B cell (primary cell): ENCODE data around the gene SMC1A. TPM values are rescaled to one million over a fixed set of nuclear protein-coding genes. Genes with fewer than 3 reads are reported as not detected.

Experiments
- ATAC-seq: fragments of 200-7000 bp; cut with Tn5 transposase; one replicate; pipeline ENCODE4 v1.10.0; 2021; ENCODE audit warnings: low read depth, mild to moderate bottlenecking, moderate number of reproducible peaks, moderate library complexity
- CTCF ChIA-PET: fragments of 350-600 bp; sonication (Branson Sonifier 250); formaldehyde crosslinking; loops from one replicate; lab custom pipeline; 2021; ENCODE audit warnings: antibody characterized with exemption, inconsistent platforms; lab: Charles Lee
- POLR2A ChIA-PET: fragments of 350-600 bp; sonication (Branson Sonifier 250); formaldehyde crosslinking; loops from one replicate; lab custom pipeline; 2021; ENCODE audit warnings: antibody characterized with exemption; lab: Charles Lee
- DNase-seq: peaks from one replicate; pipeline ENCODE4 v3.0.0; 2013
- H2AFZ ChIP-seq: 2 replicates; pipeline ENCODE4 v1.6.1; 2012; ENCODE audit warnings: mild to moderate bottlenecking, low read depth, low read length; ENCODE audit not compliant: insufficient read depth, poor library complexity, severe bottlenecking
- H3K27ac ChIP-seq, 2 donors: 1 replicate in 1 of 2; 2 replicates in 1 of 2; pipeline ENCODE4 v1.5.1; 2012 to 2013; ENCODE audit warnings: low read length in 2 of 2, mild to moderate bottlenecking in 2 of 2, moderate library complexity in 1 of 2
- H3K27me3 ChIP-seq, 4 experiments: fragments of 200-600 bp in 1 of 4; sonication (generic) in 1 of 4; replicated peaks in 1 of 4; 1 replicate in 2 of 4; 2 replicates in 2 of 4; pipeline versions ENCODE4 v1.6.1 to v1.7.0; 2013 to 2016; ENCODE audit warnings: low read length in 3 of 4, mild to moderate bottlenecking in 2 of 4, mixed read lengths in 1 of 4, moderate library complexity in 1 of 4; ENCODE audit not compliant: insufficient read depth in 4 of 4, control insufficient read depth in 3 of 4; ENCODE audit errors: control extremely low read depth in 1 of 4
- H3K36me3 ChIP-seq, 2 experiments: replicated peaks in 1 of 2; 1 replicate in 1 of 2; 2 replicates in 1 of 2; pipeline versions ENCODE4 v1.6.1 to v1.7.1; 2013; ENCODE audit warnings: low read length in 1 of 2; ENCODE audit not compliant: insufficient read depth in 2 of 2, control insufficient read depth in 1 of 2; ENCODE audit errors: control extremely low read depth in 1 of 2, extremely low read depth in 1 of 2
- H3K4me1 ChIP-seq, 2 donors: fragments of 200-600 bp in 1 of 2; sonication (generic) in 1 of 2; 1 replicate in 1 of 2; 2 replicates in 1 of 2; pipeline versions ENCODE4 v1.5.1 to v1.6.1; 2013 to 2017; ENCODE audit warnings: low read length in 2 of 2; ENCODE audit not compliant: control insufficient read depth in 2 of 2, insufficient read depth in 2 of 2
- H3K4me2 ChIP-seq: replicated peaks from 2 replicates; pipeline ENCODE3; 2012; ENCODE audit warnings: mild to moderate bottlenecking, low read depth, low read length; ENCODE audit not compliant: poor library complexity, severe bottlenecking
- H3K4me3 ChIP-seq, 5 experiments: fragments of 200-600 bp in 1 of 5; sonication (generic) in 1 of 5; 1 replicate in 3 of 5; 2 replicates in 2 of 5; pipeline versions ENCODE4 v1.5.1 to v1.7.0; 2011 to 2016; ENCODE audit warnings: low read length in 4 of 5, mild to moderate bottlenecking in 4 of 5, low read depth in 2 of 5, control low read depth in 1 of 5, moderate library complexity in 1 of 5; ENCODE audit not compliant: insufficient read depth in 1 of 5; ENCODE audit errors: control extremely low read depth in 1 of 5, extremely low read depth in 1 of 5
- H3K79me2 ChIP-seq: fragments of 200-600 bp; sonication (generic); one replicate; pipeline ENCODE4 v1.6.0; 2016; ENCODE audit warnings: low read length; ENCODE audit not compliant: control insufficient read depth, insufficient read depth
- H3K9ac ChIP-seq: fragments of 200-600 bp; sonication (generic); 2 replicates; pipeline ENCODE4 v1.6.1; 2017; ENCODE audit warnings: mild to moderate bottlenecking, low read length, moderate library complexity
- H3K9me3 ChIP-seq, 3 donors: one replicate each; pipeline versions ENCODE4 v1.6.1 to v1.7.1; 2013; ENCODE audit warnings: low read length in 2 of 3; ENCODE audit not compliant: control insufficient read depth in 2 of 3, insufficient read depth in 1 of 3; ENCODE audit errors: control extremely low read depth in 1 of 3
- H4K20me1 ChIP-seq: 2 replicates; pipeline ENCODE4 v1.6.0; 2012; ENCODE audit warnings: mild to moderate bottlenecking, low read length; ENCODE audit not compliant: insufficient read depth, control insufficient read depth, poor library complexity, severe bottlenecking
- H3K27ac Mint-ChIP-seq: one replicate; pipeline ENCODE4 v1.8.0; 2021; ENCODE audit warnings: mixed read lengths
- H3K27me3 Mint-ChIP-seq: one replicate; pipeline ENCODE4 v1.8.0; 2021; ENCODE audit warnings: mixed read lengths
- H3K4me1 Mint-ChIP-seq: one replicate; pipeline ENCODE4 v1.8.0; 2021; ENCODE audit warnings: mixed read lengths
- H3K4me3 Mint-ChIP-seq: one replicate; pipeline ENCODE4 v1.8.0; 2021; ENCODE audit warnings: mixed read lengths
- H3K9me3 Mint-ChIP-seq: one replicate; pipeline ENCODE4 v1.8.0; 2022; ENCODE audit warnings: mixed read lengths; ENCODE audit not compliant: insufficient read depth
- CTCF ChIP-seq: fragments of 200-600 bp; IDR thresholded peaks from one replicate; pipeline ENCODE4 v1.8.0; 2022; ENCODE audit warnings: antibody characterized with exemption, mild to moderate bottlenecking
- EZH2 ChIP-seq: IDR thresholded peaks from 2 replicates; pipeline ENCODE4 v1.6.1; 2012; ENCODE audit warnings: borderline replicate concordance, low read depth, mild to moderate bottlenecking, moderate library complexity, low read length; ENCODE audit not compliant: insufficient read depth, poor library complexity, severe bottlenecking
- WGBS: methylation state at CpG from one replicate; pipeline ENCODE4 v1.1.5; 2013; ENCODE audit warnings: missing lambda C conversion rate; ENCODE audit not compliant: insufficient coverage; 5-methylcytosine and 5-hydroxymethylcytosine counted together
- intact Hi-C: fragments of 100-400 bp; cut with micrococcal nuclease; formaldehyde crosslinking; loops from one replicate; pipeline ENCODE4 v1.10.0; 2022
- polyA plus RNA-seq: library from polyadenylated mRNA; depleted of rRNA; stranded (reverse); fragments of >200 nt; gene quantifications from 2 replicates; pipeline ENCODE4 v1.2.3, GENCODE V29; 2012
- total RNA-seq, 2 donors: library from RNA; stranded (reverse); fragments of 120-200 nt in 1 of 2; gene quantifications; 1 replicate in 1 of 2; 2 replicates in 1 of 2; pipeline versions ENCODE4 v1.2.3 to v1.2.4, GENCODE V29; 2013 to 2022

SMC1A gene
- total and polyA plus RNA-seq, 2 donors (not counting 1 experiment from before 2014, with no cell fraction given), result 17.3 to 67.6 TPM

DNA sequence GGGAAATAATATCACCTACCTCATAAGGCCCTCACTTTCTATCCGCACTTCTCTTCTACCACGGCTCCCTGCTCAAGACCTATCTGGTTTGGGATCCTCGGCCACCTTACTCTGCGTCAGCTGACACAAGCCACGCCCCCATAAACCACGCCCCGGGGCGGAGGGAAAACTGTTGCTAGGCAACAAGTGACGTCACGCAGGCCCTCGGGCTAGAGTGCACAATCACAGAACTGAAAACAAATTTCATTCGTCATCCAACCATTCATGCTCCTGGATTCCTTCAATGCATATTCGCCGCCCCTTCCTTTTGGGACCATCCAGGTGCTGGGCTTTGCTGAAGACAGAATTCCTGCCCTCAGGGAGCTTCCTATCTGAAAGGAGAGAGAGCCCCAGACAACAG, 66.3 kb downstream of the SMC1A start:
- no peak for DNase-seq
- no peaks in the 10 kb centered on the region for H3K36me3 ChIP-seq
- H2AFZ ChIP-seq, result no peak overlapping the region
- Mint-ChIP-seq H3K4me1 (no peaks in the 10 kb centered on the region), H3K27ac (no peak overlapping the region), H3K9me3 (no peaks in the 10 kb centered on the region), H3K4me3 (no peak overlapping the region), H3K27me3 (no peaks in the 10 kb centered on the region)
- no peaks in the 10 kb centered on the region for H3K4me1 ChIP-seq
- no peak overlapping the region for H3K4me2 ChIP-seq
- no peaks in the 10 kb centered on the region for H4K20me1 ChIP-seq
- no peak overlapping the region for H3K27ac ChIP-seq
- ChIA-PET CTCF (no interaction called here), POLR2A (no interaction called here)
- WGBS, result 59% methylated on average over 6 of the region's 14 CpGs
- no peak for ATAC-seq
- H3K9ac ChIP-seq, result no peak overlapping the region
- intact Hi-C loops, result no loop called here
- no peak overlapping the region for H3K4me3 ChIP-seq
- TF ChIP-seq EZH2, result no peak
- TF ChIP-seq CTCF, result no peak
- no peaks in the 10 kb centered on the region for H3K27me3 ChIP-seq
- H3K9me3 ChIP-seq, result no peaks in the 10 kb centered on the region
- H3K79me2 ChIP-seq, result no peaks in the 10 kb centered on the region

- H3K9me3 ChIP-seq, result no peaks in the 10 kb centered on the region
- H3K27ac ChIP-seq, result no peak overlapping the region
- no peaks in the 10 kb centered on the region for H3K79me2 ChIP-seq
- Mint-ChIP-seq H3K9me3 (no peaks in the 10 kb centered on the region), H3K4me1 (no peaks in the 10 kb centered on the region), H3K4me3 (no peak overlapping the region), H3K27me3 (no peaks in the 10 kb centered on the region), H3K27ac (no peak overlapping the region)
- no peak overlapping the region for H3K9ac ChIP-seq
- no peaks in the 10 kb centered on the region for H4K20me1 ChIP-seq
- TF ChIP-seq CTCF, result no peak
- no peak for TF ChIP-seq EZH2
- no peak for ATAC-seq
- no peaks in the 10 kb centered on the region for H3K36me3 ChIP-seq
- no peaks in the 10 kb centered on the region for H3K27me3 ChIP-seq
- ChIA-PET CTCF (no interaction called here), POLR2A (no interaction called here)
- DNase-seq, result no peak
- no CpG with 5 or more reads among the region's 2 CpGs for WGBS
- H3K4me2 ChIP-seq, result no peak overlapping the region
- no peaks in the 10 kb centered on the region for H3K4me1 ChIP-seq
- H2AFZ ChIP-seq, result no peak overlapping the region
- H3K4me3 ChIP-seq, result no peak overlapping the region
- intact Hi-C loops, result no loop called here
Observed at GRCh38 chrX:53354669-53355068, 67.8 kb downstream of the SMC1A start.
